Measurements from ENCODE around the gene SCRN1.

- TF ChIP-seq GATA2 (IDR thresholded peaks at IDR 0.05; ENCODE audit: low read depth, low read length) (no peak), GATA3 (IDR thresholded peaks at IDR 0.05; ENCODE audit: low read depth, low read length) (no peak)
These were observed 20.4 kb upstream of the SCRN1 start for GRCh38 chr7:30010021-30010420.

Data from SH-SY5Y (cell line).